Measurements from ENCODE around the gene CLSTN3.

The CLSTN3 gene

DNA sequence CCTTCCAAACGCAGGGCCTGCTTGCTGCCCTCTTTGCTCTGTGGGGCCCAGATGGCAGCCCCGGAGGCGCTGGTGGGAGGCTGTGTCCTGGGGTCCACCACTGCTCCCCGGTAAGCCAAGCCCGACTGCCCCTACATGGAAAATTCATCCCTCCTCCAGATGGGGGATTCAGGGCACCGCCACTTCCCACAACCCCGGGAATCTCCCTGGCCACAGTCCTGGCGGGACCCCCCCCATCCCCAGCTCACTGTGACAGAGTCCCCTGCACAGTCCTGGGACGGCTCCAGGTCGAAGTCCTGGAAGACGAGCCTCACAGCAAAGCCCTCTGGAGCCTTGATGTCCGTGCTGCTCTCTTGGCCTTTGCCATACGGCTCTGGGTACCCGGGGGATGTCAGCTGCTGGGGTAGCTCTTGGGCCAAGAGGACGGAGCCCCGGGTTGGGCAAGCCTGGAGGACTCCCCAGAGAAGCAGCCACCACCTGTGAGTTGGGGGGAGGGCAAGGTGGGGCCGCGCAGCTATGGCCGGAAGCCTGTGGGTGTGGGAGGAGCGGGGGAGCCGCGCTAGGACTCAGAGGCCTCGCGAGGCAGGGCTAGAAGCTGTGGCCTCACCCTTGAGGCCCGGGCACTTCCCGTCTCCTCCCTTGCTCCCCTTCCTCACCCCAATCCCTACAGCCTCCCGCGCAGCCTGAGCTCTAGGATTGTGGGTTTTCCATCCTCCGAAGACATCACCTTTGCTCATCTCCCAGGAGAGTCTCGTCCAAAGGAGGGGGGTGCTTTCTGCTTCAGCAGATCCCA lies 22.0 kb upstream of the CLSTN3 start:
- no peaks in the 10 kb centered on the region for H3K9me2 ChIP-seq (replicated peaks; ENCODE audit: control insufficient read depth, low read length)
- H4K20me1 ChIP-seq (ENCODE audit: control insufficient read depth, insufficient read depth, low read depth, low read length), result no peaks in the 10 kb centered on the region; the same call in 1 of the 2 replicates
- no peaks in the 10 kb centered on the region for H3K36me3 ChIP-seq (ENCODE audit: control insufficient read depth, low read length)
- H3K4me2 ChIP-seq (ENCODE audit: low read length), result peak overlapping the region; percentile 89
- H3K4me3 ChIP-seq (ENCODE audit: low read length), result peak overlapping the region; percentile 76
- TF ChIP-seq, protein P1, sequence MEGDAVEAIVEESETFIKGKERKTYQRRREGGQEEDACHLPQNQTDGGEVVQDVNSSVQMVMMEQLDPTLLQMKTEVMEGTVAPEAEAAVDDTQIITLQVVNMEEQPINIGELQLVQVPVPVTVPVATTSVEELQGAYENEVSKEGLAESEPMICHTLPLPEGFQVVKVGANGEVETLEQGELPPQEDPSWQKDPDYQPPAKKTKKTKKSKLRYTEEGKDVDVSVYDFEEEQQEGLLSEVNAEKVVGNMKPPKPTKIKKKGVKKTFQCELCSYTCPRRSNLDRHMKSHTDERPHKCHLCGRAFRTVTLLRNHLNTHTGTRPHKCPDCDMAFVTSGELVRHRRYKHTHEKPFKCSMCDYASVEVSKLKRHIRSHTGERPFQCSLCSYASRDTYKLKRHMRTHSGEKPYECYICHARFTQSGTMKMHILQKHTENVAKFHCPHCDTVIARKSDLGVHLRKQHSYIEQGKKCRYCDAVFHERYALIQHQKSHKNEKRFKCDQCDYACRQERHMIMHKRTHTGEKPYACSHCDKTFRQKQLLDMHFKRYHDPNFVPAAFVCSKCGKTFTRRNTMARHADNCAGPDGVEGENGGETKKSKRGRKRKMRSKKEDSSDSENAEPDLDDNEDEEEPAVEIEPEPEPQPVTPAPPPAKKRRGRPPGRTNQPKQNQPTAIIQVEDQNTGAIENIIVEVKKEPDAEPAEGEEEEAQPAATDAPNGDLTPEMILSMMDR (IDR thresholded peaks at IDR 0.05; ENCODE audit: low read depth, low read length, poor library complexity, severe bottlenecking), result no peak
- TF ChIP-seq EZH2phosphoT487 (IDR thresholded peaks at IDR 0.05; ENCODE audit: borderline replicate concordance, low read length), result no peak
- H3F3A ChIP-seq (ENCODE audit: control insufficient read depth, insufficient read depth), result no peaks in the 10 kb centered on the region
- H3K27ac ChIP-seq (ENCODE audit: low read depth, low read length), result no peak overlapping the region
- H3K4me1 ChIP-seq (ENCODE audit: control insufficient read depth, low read length), result peaks cover 14% of the 10 kb centered on the region
- H3K79me2 ChIP-seq (ENCODE audit: control insufficient read depth, low read length), result no peaks in the 10 kb centered on the region
- H3K9me3 ChIP-seq (ENCODE audit: control insufficient read depth, insufficient read depth, low read length), result peaks cover 12% of the 10 kb centered on the region; the same call in 1 of the 2 replicates
- peaks cover 34% of the 10 kb centered on the region for H3K27me3 ChIP-seq (ENCODE audit: control insufficient read depth, low read length)

DNA sequence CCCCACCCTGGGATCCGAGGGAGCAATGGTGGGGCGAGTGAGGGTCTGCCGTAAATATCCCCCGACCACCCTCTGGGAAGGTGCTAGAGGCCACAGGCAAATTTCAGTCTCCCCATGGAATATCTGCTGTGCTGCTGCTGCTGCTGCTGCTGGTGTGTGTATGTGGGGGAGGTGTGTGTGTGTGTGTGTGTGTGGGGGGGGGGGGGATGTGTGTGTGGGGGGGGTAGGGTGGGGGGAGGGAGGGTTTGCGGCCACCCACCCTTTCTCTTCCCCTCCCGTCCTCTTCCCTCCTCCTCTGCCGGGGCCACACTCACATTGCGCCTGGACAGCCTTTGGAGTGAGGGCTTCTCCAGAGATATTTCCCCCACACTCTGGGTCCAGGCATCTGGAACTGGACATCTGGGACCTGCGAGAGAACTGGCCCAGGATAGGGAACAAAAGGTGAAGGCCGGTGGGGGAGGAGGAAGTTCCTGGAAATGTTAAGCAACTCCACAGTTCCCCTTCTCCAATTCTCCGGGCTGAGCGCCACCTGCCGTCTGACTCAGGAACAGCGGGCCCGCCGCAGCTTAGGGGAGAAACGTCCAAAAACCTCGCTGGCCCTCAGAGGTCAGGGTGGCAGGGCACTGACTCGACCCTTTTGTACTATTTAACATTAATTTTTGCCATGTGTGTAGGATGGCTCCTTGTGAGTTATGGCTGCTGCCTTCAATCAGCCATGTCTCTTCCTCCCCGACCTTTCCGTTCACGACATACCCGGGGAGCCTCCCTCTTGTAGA lies 21.2 kb upstream of the CLSTN3 start, which contains the start of gene C1RL:
Gene C1RL (minus strand): TSS at position 419 of the 776 bp plus-strand sequence. CDS start 34 bp downstream, at position 385.
- Histone ChIP-seq H3K27me3 (ENCODE audit: control insufficient read depth, low read length) (peaks cover 28% of the 10 kb centered on the region), H3K9me3 (ENCODE audit: control insufficient read depth, insufficient read depth, low read length) (peaks cover 12% of the 10 kb centered on the region; the same call in 1 of the 2 replicates), H3K4me1 (ENCODE audit: control insufficient read depth, low read length) (peaks cover 14% of the 10 kb centered on the region), H3F3A (ENCODE audit: control insufficient read depth, insufficient read depth) (no peaks in the 10 kb centered on the region), H3K79me2 (ENCODE audit: control insufficient read depth, low read length) (no peaks in the 10 kb centered on the region), H3K36me3 (ENCODE audit: control insufficient read depth, low read length) (no peaks in the 10 kb centered on the region), H3K4me2 (ENCODE audit: low read length) (peak within 1 kb of the TSS; percentile 89), H3K27ac (ENCODE audit: low read depth, low read length) (no peak within 1 kb of the TSS), H3K4me3 (ENCODE audit: low read length) (peak within 1 kb of the TSS; percentile 76), H3K9me2 (replicated peaks; ENCODE audit: control insufficient read depth, low read length) (no peaks in the 10 kb centered on the region), H4K20me1 (ENCODE audit: control insufficient read depth, insufficient read depth, low read depth, low read length) (no peaks in the 10 kb centered on the region; the same call in 1 of the 2 replicates)
- TF ChIP-seq, protein P1 (IDR thresholded peaks at IDR 0.05; ENCODE audit: low read depth, low read length, poor library complexity, severe bottlenecking), result peak; percentile 89
- TF ChIP-seq EZH2phosphoT487 (IDR thresholded peaks at IDR 0.05; ENCODE audit: borderline replicate concordance, low read length), result no peak

GRCh38 chr12:7109572-7109920 lies 20.6 kb upstream of the CLSTN3 start:
- H3K79me2 ChIP-seq (ENCODE audit: control insufficient read depth, low read length), result no peaks in the 10 kb centered on the region
- no peaks in the 10 kb centered on the region for H3F3A ChIP-seq (ENCODE audit: control insufficient read depth, insufficient read depth)
- peak overlapping the region; percentile 69 for H3K4me3 ChIP-seq (ENCODE audit: low read length)
- TF ChIP-seq, protein P1 (IDR thresholded peaks at IDR 0.05; ENCODE audit: low read depth, low read length, poor library complexity, severe bottlenecking), result no peak
- no peak for TF ChIP-seq EZH2phosphoT487 (IDR thresholded peaks at IDR 0.05; ENCODE audit: borderline replicate concordance, low read length)
- no peak overlapping the region for H3K27ac ChIP-seq (ENCODE audit: low read depth, low read length)
- H3K27me3 ChIP-seq (ENCODE audit: control insufficient read depth, low read length), result peaks cover 28% of the 10 kb centered on the region
- H3K36me3 ChIP-seq (ENCODE audit: control insufficient read depth, low read length), result no peaks in the 10 kb centered on the region
- peak overlapping the region; percentile 89 for H3K4me2 ChIP-seq (ENCODE audit: low read length)
- peaks cover 14% of the 10 kb centered on the region for H3K4me1 ChIP-seq (ENCODE audit: control insufficient read depth, low read length)
- no peaks in the 10 kb centered on the region; the same call in 1 of the 2 replicates for H4K20me1 ChIP-seq (ENCODE audit: control insufficient read depth, insufficient read depth, low read depth, low read length)
- H3K9me3 ChIP-seq (ENCODE audit: control insufficient read depth, insufficient read depth, low read length), result peaks cover 12% of the 10 kb centered on the region; the same call in 1 of the 2 replicates
- no peaks in the 10 kb centered on the region for H3K9me2 ChIP-seq (replicated peaks; ENCODE audit: control insufficient read depth, low read length)
